Hippocampal formation (tissue), 2 donors: ENCODE results near the gene MYO1D.

Experiments
- DNase-seq, 2 donors: peaks; one replicate each; lab custom pipeline; 2025; lab: John Stamatoyannopoulos, UW

Gene MYO1D

GRCh38 chr17:32503251-32504165, 373.4 kb downstream of the MYO1D start:
- no peak for DNase-seq

DNA sequence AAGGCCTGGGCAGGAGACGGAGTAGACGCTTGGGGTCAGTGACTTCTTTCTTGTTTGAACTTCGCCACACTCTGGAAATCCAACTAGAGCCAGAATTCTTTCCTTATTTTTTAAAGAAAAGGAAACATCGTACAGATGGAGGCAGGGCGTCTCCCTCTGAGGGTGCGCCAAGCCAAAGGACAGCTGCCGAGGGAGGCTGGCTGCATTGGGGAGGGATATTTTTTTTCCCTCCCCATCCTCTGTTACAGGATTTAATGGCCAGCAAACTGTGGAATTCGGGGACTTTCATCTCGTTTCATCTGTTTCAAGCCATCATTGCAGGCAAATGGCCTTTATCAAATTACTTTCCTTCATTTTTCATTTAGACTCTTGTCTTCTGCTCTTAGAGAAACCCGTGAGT, 374.2 kb downstream of the MYO1D start:
- no peak for DNase-seq

DNA sequence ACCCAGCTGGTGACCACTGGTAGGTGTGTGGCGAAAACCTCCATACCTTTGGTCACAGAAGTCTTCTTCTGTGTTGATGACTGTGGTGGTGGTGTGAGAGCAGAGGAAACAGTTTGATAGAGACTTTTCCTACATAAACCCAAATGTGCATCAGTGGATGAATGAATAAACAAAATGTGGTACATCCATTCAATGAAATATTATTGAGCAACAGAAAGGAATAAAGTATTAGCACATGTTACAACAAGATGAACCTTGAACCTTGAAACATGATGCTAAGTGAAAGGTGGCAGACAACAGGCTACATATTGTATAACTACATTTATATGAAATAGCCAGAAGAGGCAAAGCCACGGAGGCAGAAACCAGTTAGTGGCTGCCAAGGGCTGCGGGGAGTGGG, 374.9 kb downstream of the MYO1D start:
- no peak for DNase-seq

GRCh38 chr17:32498391-32498790, 378.5 kb downstream of the MYO1D start:
- DNase-seq: no peak

- DNase-seq: no peak
Observed at GRCh38 chr17:32497431-32498205, 379.3 kb downstream of the MYO1D start.

DNA sequence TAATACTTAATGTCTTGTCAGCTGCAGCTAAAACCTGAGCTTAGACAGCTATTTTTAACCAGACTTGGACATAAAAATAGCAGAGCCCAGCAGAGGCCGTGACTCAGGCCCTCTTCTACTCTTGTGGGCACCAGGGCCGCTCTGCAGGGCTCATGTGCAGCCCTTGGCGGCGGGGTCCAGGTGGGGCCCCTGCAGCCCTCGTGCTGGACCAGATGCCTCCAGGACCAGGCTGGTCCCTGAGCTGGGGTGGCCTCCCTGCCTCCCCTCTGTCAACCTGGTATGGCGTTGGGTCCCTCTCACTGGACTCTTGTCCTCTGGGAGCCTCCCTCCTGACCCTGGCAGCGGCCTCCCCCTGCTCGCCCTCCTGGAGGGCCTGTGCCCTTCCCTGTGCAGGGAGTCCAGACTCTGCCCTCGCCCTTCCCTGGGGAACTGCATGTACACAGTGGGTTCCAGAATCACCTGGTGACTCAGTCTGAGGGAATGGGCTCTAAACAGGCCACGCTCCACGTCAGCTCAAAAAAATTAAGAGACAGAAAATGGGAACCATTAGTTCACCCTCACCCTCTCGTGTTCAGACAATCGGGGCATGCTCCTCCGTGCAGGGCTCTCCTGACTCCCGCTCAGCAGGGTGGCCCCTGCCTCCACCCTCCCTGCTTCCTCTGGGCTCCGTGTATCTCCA, 380.4 kb downstream of the MYO1D start:
- no peak for DNase-seq

GRCh38 chr17:32495359-32496231, 381.3 kb downstream of the MYO1D start:
- no peak for DNase-seq

GRCh38 chr17:32494621-32495358, 382.1 kb downstream of the MYO1D start:
- DNase-seq: peak in 1 of 2 donors; percentile 36

- no peak for DNase-seq
Observed at GRCh38 chr17:32493976-32494513, 382.9 kb downstream of the MYO1D start.

- DNase-seq: no peak
Observed at GRCh38 chr17:32493571-32493970, 383.4 kb downstream of the MYO1D start.

- DNase-seq: no peak
Observed at GRCh38 chr17:32492648-32493289, 384.2 kb downstream of the MYO1D start.

DNA sequence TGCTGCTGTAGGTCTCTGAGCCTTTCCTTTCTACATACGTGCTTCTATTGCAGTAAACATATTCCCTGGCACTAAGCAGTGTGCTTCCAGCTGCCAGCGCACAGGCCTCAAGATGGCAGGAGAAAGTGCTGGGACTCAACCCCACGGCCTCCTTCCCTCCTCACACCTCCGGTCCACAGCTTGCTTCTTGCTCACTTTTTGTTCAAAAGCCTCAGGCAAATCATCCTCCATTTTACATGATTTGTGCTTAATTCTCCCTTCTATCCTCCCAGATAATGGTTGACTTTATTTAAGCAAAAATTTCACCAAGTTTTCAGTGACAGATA, 384.7 kb downstream of the MYO1D start:
- no peak for DNase-seq

- no peak for DNase-seq
Observed at GRCh38 chr17:32491371-32492263, 385.3 kb downstream of the MYO1D start.

DNA sequence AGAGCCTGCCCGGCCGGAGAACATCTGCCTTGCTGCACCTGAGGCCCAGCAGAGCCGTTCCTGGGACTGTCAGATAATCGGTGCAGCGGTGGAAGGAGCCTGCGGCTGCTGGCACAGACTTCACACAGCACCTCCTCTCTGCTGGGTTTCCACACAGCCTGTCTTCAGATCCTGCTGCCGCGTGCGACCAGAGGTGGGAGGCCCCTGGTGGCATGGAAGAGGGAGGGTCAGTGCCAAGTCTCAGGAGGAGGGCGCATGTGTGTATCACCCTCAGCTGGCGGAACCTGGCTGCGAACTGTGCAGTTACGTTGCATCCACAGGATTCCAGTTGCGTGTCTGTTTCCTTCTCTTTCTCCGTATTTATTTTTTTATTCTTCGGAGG, 386.8 kb downstream of the MYO1D start:
- DNase-seq: no peak

DNA sequence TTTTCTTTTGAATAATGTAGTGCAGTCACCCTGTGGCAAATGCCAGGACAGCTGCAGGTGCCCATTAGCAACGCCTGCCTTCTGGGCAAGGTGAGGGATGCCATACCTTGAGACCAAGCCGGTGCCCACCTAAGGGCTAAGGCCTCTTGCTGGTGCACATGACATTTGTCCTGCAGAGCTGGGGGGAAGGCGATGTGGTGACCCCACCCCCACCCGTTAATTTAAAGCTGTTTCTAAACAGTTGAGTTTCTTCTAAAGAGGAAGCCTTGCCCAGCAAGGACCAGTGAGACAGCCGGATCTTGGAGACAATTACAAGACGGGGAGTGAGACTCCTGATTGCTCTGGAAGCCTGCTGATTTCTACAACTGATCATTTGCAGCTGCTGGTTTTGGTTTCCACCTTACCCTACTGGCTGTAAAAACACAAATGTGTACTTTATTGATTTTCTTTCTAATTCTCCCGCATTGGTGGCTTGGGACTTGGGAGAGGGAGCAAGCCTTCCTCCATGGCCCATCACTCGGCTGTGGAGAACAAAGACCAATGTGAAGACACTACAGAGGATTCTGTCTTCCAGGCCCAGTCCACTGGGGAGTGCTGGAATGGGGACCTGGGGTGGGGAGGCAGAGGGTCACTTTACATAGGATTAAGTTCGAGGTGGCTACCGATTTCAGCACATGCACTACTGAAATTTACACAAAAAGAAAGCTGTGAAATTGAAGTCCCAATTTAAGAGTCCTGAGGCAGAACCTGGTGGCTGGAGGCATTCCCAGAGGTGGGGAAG, 387.4 kb downstream of the MYO1D start:
- DNase-seq: no peak

DNA sequence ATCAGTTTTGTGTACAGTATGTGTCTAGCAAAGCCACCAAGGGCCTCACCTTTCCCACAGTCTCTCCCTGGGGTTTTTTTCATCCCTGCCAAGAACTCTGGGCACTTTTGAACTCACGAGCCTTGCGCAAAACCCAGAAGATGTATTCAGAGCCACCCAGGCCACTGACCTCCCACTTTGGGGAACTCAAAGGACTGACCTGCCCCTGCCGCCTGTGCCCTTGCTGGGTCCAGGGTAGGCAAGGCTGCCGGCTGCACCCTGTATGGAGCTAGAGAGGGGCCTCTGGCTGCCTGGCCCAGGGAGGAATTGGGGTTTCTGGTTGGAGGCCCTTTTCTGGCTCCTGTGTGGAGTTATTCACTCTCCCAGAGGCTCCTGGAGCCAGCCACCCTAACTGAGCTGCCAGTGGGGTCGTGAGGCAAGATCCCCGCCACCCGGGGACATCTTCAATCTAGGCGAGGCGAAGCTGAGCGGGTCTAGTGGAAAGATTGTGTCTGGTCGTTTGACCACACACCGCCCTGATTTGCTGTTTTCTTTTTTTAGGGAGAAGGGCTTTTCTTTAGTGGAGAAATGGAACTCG, 388.2 kb downstream of the MYO1D start:
- no peak for DNase-seq

DNA sequence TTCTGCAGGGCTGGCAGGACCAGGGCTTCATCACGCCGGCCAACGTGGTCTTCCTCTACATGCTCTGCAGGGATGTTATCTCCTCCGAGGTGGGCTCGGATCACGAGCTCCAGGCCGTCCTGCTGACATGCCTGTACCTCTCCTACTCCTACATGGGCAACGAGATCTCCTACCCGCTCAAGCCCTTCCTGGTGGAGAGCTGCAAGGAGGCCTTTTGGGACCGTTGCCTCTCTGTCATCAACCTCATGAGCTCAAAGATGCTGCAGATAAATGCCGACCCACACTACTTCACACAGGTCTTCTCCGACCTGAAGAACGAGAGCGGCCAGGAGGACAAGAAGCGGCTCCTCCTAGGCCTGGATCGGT, 388.8 kb downstream of the MYO1D start:
- DNase-seq: no peak
